Sigmoid colon (tissue), 7 donors: ENCODE results near the gene PEX26. TPM values are rescaled to one million over a fixed set of nuclear protein-coding genes. Genes with fewer than 3 reads are reported as not detected.

Experiments
- DNase-seq: peaks from one replicate; pipeline ENCODE4 v3.0.0-alpha.2; 2019
- H3K27ac ChIP-seq, 4 donors: fragments of 200-600 bp; sonication (generic); one replicate each; pipeline ENCODE4 v1.5.1; 2016 to 2019; ENCODE audit warnings: mild to moderate bottlenecking in 1 of 4
- H3K27me3 ChIP-seq, 3 donors: fragments of 200-600 bp; sonication (generic); one replicate each; pipeline ENCODE4 v1.5.1; 2019; ENCODE audit warnings: mild to moderate bottlenecking in 1 of 3
- H3K36me3 ChIP-seq, 4 donors: fragments of 200-600 bp; sonication (generic); one replicate each; pipeline ENCODE4 v1.5.1; 2016 to 2019
- H3K4me1 ChIP-seq, 4 donors: fragments of 200-600 bp; sonication (generic); one replicate each; pipeline ENCODE4 v1.5.1; 2017 to 2019
- H3K4me3 ChIP-seq, 4 donors: fragments of 200-600 bp; sonication (generic); one replicate each; pipeline ENCODE4 v1.5.1; 2017 to 2019; ENCODE audit warnings: mild to moderate bottlenecking in 2 of 4, moderate library complexity in 1 of 4
- H3K9me3 ChIP-seq, 4 donors: fragments of 200-600 bp in 3 of 4; sonication (generic) in 3 of 4; one replicate each; pipeline versions ENCODE4 v1.5.1 to v1.6.1; 2013 to 2019
- CTCF ChIP-seq, 4 experiments: fragments of 450-650 bp in 3 of 4; fragments of 200-600 bp in 1 of 4; IDR thresholded peaks; one replicate each; pipeline ENCODE4 v1.5.1; 2016 to 2019; ENCODE audit warnings: antibody characterized with exemption in 4 of 4, mild to moderate bottlenecking in 3 of 4, moderate library complexity in 2 of 4
- EP300 ChIP-seq, 4 donors: sonication (generic); formaldehyde crosslinking; IDR thresholded peaks; one replicate each; pipeline ENCODE4 v1.6.1; 2017; ENCODE audit warnings: antibody characterized with exemption in 4 of 4
- POLR2A ChIP-seq, 2 donors: fragments of 450-650 bp; IDR thresholded peaks; one replicate each; pipeline ENCODE4 v1.6.1; 2016; ENCODE audit warnings: antibody characterized with exemption in 2 of 2, mild to moderate bottlenecking in 2 of 2, moderate library complexity in 2 of 2
- POLR2AphosphoS5 ChIP-seq, 4 donors: sonication (generic); formaldehyde crosslinking; IDR thresholded peaks; one replicate each; pipeline ENCODE4 v1.6.1; 2017; ENCODE audit warnings: antibody characterized with exemption in 4 of 4
- WGBS, 2 donors: extraction: QIAGEN DNeasy Blood & Tissue Kit; methylation state at CpG; one replicate each; pipeline ENCODE4 v1.1.7; 2013; 5-methylcytosine and 5-hydroxymethylcytosine counted together
- intact Hi-C: fragments of 100-400 bp; cut with DNase I; formaldehyde crosslinking; loops from one replicate; pipeline ENCODE4 v1.15.1; 2023
- polyA plus RNA-seq, 3 donors: library from polyadenylated mRNA; stranded (reverse); fragments of 200-250 nt; gene quantifications; one replicate each; pipeline ENCODE4 v1.2.3, GENCODE V29; 2013
- total RNA-seq, 4 donors: library from RNA; depleted of rRNA; stranded (reverse); fragments of >200 nt; gene quantifications; one replicate each; pipeline ENCODE4 v1.1.0, GENCODE V29; 2016
- donor health status: healthy with polysubstance abuse.
- donor health status: Bipolar disorder and iron deficiency.
- donor health status: healthy.

Gene PEX26
- total and polyA plus RNA-seq, 7 donors, result 13.3 to 124 (median 21.3) TPM

- no peak for DNase-seq
- WGBS, 2 donors, result 80 to 93% methylated on average over 8 of the region's 8 CpGs
Measured at GRCh38 chr22:18115906-18116371, 38.1 kb downstream of the PEX26 start.

DNA sequence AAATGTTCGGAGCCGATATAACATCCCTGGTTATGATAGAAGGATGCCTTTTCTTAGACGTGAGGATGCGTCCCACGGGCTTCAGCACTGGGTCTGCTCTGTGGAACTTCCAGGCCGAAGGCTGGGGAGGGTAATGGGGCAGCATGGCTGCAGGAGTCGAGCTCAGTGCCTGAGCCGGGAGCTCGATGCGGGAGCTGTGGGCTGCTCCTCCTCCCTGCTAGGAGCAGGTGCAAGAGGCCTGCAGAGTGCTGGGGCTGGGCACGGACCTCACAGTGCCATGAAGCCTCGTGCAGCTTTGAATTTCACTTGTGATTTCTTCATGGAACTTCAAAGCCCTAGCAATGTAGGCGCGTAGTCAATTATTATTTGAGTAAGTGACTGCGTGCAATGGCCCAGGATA is 38.8 kb downstream of the PEX26 start:
- Histone ChIP-seq H3K4me3 (no peak overlapping the region), H3K4me1 (no peaks in the 10 kb centered on the region), H3K27me3 (peaks cover 0 to 4% (median 0%) of the 10 kb centered on the region in 3 donors), H3K36me3 (no peaks in the 10 kb centered on the region), H3K9me3 (no peaks in the 10 kb centered on the region), H3K27ac (no peak overlapping the region)
- intact Hi-C loops, result no loop called here
- DNase-seq, result no peak
- TF ChIP-seq POLR2A (IDR thresholded peaks at IDR 0.05) (no peak), EP300 (IDR thresholded peaks at IDR 0.05) (no peak), POLR2AphosphoS5 (IDR thresholded peaks at IDR 0.05) (no peak), CTCF (IDR thresholded peaks at IDR 0.05) (no peak)
- WGBS, 2 donors, result 93% methylated on average over 15 of the region's 15 CpGs

More at GRCh38 chr22:18115906-18116371, 38.1 kb downstream of the PEX26 start:
- TF ChIP-seq POLR2A (IDR thresholded peaks at IDR 0.05), result no peak
- TF ChIP-seq POLR2AphosphoS5 (IDR thresholded peaks at IDR 0.05), result no peak
- no peak for TF ChIP-seq EP300 (IDR thresholded peaks at IDR 0.05)
- TF ChIP-seq CTCF (IDR thresholded peaks at IDR 0.05), result no peak
- H3K27ac ChIP-seq, result no peak overlapping the region
- no peaks in the 10 kb centered on the region for H3K36me3 ChIP-seq
- no peaks in the 10 kb centered on the region for H3K9me3 ChIP-seq
- peaks cover 0 to 11% (median 4%) of the 10 kb centered on the region in 3 donors for H3K27me3 ChIP-seq
- intact Hi-C loops, result no loop called here
- no peak overlapping the region for H3K4me3 ChIP-seq
- H3K4me1 ChIP-seq, result peaks cover 0 to 6% (median 4%) of the 10 kb centered on the region in 4 donors

DNA sequence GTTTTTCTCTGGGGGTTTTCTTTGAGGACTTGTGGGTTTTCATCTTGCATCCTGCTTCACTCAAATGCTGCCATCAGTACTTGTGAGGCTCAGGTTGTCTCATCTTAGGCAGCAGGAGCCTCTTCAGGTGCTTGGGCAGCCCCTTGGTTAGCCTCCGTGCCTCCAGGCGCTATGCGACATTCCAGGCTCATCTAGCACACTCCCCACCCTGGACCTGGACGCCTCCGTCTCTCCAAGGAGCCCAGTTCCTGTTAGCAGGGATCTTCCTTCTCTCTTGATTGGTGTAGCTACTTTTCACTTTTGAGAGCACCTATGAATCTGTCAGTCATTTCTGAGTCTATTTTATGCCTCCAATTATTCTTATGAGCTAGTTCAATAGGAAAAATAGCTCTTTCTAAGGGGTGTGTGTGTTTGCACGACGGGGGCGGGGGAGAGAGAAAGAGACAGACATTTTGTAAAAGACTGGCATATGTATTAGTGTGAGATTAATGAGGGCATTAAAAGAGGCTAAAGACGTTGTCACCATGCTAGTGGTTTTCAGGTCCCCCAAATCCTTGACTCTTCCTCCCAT is 40.6 kb downstream of the PEX26 start:
- H3K4me1 ChIP-seq, result no peaks in the 10 kb centered on the region
- no peak overlapping the region for H3K27ac ChIP-seq
- 89% methylated on average over 9 of the region's 9 CpGs for WGBS, 2 donors
- no peaks in the 10 kb centered on the region for H3K27me3 ChIP-seq
- no peaks in the 10 kb centered on the region for H3K36me3 ChIP-seq
- H3K4me3 ChIP-seq, result no peak overlapping the region
- intact Hi-C loops, result no loop called here
- H3K9me3 ChIP-seq, result no peaks in the 10 kb centered on the region
- TF ChIP-seq EP300 (IDR thresholded peaks at IDR 0.05) (no peak), CTCF (IDR thresholded peaks at IDR 0.05) (no peak), POLR2A (IDR thresholded peaks at IDR 0.05) (no peak), POLR2AphosphoS5 (IDR thresholded peaks at IDR 0.05) (no peak)
- no peak for DNase-seq

- H3K9me3 ChIP-seq, result no peaks in the 10 kb centered on the region
- no peak overlapping the region for H3K27ac ChIP-seq
- WGBS, 2 donors, result 70 to 90% methylated on average over 18 of the region's 18 CpGs
- no peaks in the 10 kb centered on the region for H3K4me1 ChIP-seq
- H3K4me3 ChIP-seq, result no peak overlapping the region
- no peak for DNase-seq
- no peaks in the 10 kb centered on the region for H3K27me3 ChIP-seq
- H3K36me3 ChIP-seq, result no peaks in the 10 kb centered on the region
- intact Hi-C loops, result no loop called here
- TF ChIP-seq POLR2AphosphoS5 (IDR thresholded peaks at IDR 0.05), result no peak
- TF ChIP-seq POLR2A (IDR thresholded peaks at IDR 0.05), result no peak
- no peak for TF ChIP-seq CTCF (IDR thresholded peaks at IDR 0.05)
- no peak for TF ChIP-seq EP300 (IDR thresholded peaks at IDR 0.05)
Measured at GRCh38 chr22:18119409-18120110, 41.8 kb downstream of the PEX26 start.
